C4-2B (cell line): Measurements from ENCODE around the gene FOXD2.
A peak's percentile ranks its signal among the peaks of the same experiment; 100 is the strongest.

Experiments
- H3K27ac ChIP-seq: fragments of 450-650 bp; 2 replicates; pipeline ENCODE4 v1.5.1; 2017
- ZFX ChIP-seq: fragments of 450-650 bp; IDR thresholded peaks from 2 replicates; pipeline ENCODE4 v1.6.1; 2017
- TF ChIP-seq, protein P1 (sequence below): fragments of 450-650 bp; conservative IDR thresholded peaks from 2 replicates; pipeline ENCODE4 v1.5.1; 2017; ENCODE audit warnings: mild to moderate bottlenecking

Gene FOXD2

GRCh38 chr1:47474278-47475193 lies 36.7 kb downstream of the FOXD2 start:
- no peak overlapping the region for H3K27ac ChIP-seq
- TF ChIP-seq ZFX = no peak
- TF ChIP-seq, protein P1, sequence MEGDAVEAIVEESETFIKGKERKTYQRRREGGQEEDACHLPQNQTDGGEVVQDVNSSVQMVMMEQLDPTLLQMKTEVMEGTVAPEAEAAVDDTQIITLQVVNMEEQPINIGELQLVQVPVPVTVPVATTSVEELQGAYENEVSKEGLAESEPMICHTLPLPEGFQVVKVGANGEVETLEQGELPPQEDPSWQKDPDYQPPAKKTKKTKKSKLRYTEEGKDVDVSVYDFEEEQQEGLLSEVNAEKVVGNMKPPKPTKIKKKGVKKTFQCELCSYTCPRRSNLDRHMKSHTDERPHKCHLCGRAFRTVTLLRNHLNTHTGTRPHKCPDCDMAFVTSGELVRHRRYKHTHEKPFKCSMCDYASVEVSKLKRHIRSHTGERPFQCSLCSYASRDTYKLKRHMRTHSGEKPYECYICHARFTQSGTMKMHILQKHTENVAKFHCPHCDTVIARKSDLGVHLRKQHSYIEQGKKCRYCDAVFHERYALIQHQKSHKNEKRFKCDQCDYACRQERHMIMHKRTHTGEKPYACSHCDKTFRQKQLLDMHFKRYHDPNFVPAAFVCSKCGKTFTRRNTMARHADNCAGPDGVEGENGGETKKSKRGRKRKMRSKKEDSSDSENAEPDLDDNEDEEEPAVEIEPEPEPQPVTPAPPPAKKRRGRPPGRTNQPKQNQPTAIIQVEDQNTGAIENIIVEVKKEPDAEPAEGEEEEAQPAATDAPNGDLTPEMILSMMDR = no peak

DNA sequence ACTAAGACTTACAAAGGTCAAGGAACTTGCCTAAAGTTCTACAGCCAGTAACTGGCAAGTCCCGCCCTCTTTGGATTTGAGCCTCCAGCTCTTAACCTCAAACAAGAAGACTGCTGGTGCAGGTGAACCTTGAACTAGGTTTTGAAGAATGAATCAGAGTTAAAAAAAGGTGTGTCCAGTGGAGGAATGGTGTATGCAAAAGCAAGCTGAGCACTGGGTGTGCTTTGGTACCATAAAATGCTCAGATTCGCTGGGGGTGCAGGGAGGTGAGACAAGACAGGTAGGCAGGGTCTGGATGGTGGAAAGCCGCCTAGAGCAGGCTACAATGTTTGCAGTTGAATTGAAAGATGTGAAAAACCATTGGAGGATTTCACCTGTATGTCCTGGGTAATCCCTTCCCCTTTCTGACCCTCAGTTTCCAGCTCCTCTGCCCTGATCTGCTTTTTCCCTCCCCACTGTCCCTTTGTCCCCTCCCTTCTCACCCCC lies 39.8 kb downstream of the FOXD2 start:
- peak overlapping the region; percentile 71 for H3K27ac ChIP-seq
- TF ChIP-seq, protein P1 = no peak
- TF ChIP-seq ZFX = no peak

GRCh38 chr1:47478090-47478489 lies 40.2 kb downstream of the FOXD2 start:
- TF ChIP-seq ZFX = no peak
- TF ChIP-seq, protein P1 = no peak
- peak overlapping the region; percentile 71 for H3K27ac ChIP-seq

- no peak overlapping the region for H3K27ac ChIP-seq
- TF ChIP-seq ZFX = no peak
- TF ChIP-seq, protein P1 = no peak
Observed at GRCh38 chr1:47479664-47480063, 41.8 kb downstream of the FOXD2 start.

GRCh38 chr1:47481936-47482335 lies 44.1 kb downstream of the FOXD2 start:
- TF ChIP-seq, protein P1 = no peak
- no peak for TF ChIP-seq ZFX
- no peak overlapping the region for H3K27ac ChIP-seq

DNA sequence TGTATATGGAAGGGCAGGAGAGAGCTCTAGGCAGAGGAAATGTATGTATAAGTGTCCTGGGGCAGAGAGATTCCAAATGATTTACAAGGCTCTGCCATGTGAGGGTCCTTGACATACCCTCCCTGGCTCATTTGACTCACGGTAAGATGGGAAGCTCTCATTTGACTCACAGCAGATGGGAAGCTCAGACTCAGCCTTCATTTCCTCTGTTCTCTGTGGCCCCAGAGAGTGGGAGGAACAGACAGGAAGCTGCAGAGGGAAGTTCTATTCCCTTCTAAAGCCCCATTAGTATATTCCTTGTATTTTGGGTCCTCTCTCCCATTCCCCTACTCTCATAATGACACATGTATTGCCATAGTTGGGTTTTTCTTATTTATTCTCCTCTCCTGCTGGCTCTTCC lies 44.9 kb downstream of the FOXD2 start:
- no peak overlapping the region for H3K27ac ChIP-seq
- TF ChIP-seq ZFX = no peak
- TF ChIP-seq, protein P1 = no peak

DNA sequence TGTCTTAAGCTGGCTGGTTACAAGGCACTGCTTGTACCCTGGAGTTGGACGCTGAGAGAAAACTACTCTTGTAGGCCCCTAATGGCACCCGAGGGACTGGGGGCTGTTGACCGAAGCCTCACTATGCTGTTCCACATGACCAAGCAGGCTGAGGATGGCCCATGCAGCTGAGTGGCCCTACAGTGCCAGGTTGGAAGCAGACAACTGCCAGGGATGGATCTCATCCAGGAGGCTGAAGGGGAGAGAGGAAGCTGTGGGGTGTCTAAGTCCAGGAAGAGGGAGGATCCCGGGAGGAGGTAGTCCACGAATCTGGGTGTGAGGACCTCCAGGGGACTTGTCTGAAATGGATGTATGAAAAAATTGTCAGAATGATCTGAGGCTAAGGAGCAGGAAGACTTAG lies 45.8 kb downstream of the FOXD2 start:
- no peak for TF ChIP-seq ZFX
- TF ChIP-seq, protein P1 = no peak
- no peak overlapping the region for H3K27ac ChIP-seq
